22Rv1 (cell line): ENCODE data around the gene HOXB2.
A peak's percentile ranks its signal among the peaks of the same experiment; 100 is the strongest.

Experiments used
- H3K27ac ChIP-seq: fragments of 450-650 bp; 2 replicates; pipeline ENCODE4 v1.5.1; 2017
- CTCF ChIP-seq: fragments of 450-650 bp; IDR thresholded peaks from 2 replicates; pipeline ENCODE4 v1.5.1; 2017; ENCODE audit warnings: mild to moderate bottlenecking
- ZFX ChIP-seq: fragments of 450-650 bp; IDR thresholded peaks from 2 replicates; pipeline ENCODE4 v1.6.1; 2017; ENCODE audit warnings: antibody characterized with exemption, borderline replicate concordance

Gene HOXB2

GRCh38 chr17:48590607-48591161, 45.8 kb upstream of the HOXB2 start:
- TF ChIP-seq CTCF (no peak), ZFX (no peak)
- no peak overlapping the region for H3K27ac ChIP-seq

GRCh38 chr17:48589831-48590606, 45.1 kb upstream of the HOXB2 start, which contains the start of gene HOXB3:
Gene HOXB3, minus strand, starts transcription at chr17:48590241. Its CDS starts 37,767 bp downstream, at chr17:48552474.
- no peak for TF ChIP-seq ZFX
- TF ChIP-seq CTCF = no peak
- 0 out of 2 replicates have a peak within 1 kb of the TSS, but pooled peaks have one; percentile 35 for H3K27ac ChIP-seq

- 0 out of 2 replicates have a peak overlapping the region, but pooled peaks have one; percentile 35 for H3K27ac ChIP-seq
Observed at GRCh38 chr17:48589060-48589830, 44.3 kb upstream of the HOXB2 start.

GRCh38 chr17:48588528-48588927, 43.6 kb upstream of the HOXB2 start:
- TF ChIP-seq ZFX = no peak
- no peak for TF ChIP-seq CTCF
- H3K27ac ChIP-seq = peak overlapping the region; percentile 35; the same call in 1 of the 2 replicates

More at GRCh38 chr17:48589060-48589830, 44.3 kb upstream of the HOXB2 start:
- TF ChIP-seq ZFX (no peak), CTCF (no peak)

- TF ChIP-seq CTCF = no peak
- TF ChIP-seq ZFX = no peak
- peak overlapping the region; percentile 35 for H3K27ac ChIP-seq
Observed at GRCh38 chr17:48588074-48588415, 43.1 kb upstream of the HOXB2 start.

GRCh38 chr17:48587276-48588073, 42.6 kb upstream of the HOXB2 start:
- peak overlapping the region; percentile 35 for H3K27ac ChIP-seq
- TF ChIP-seq ZFX = no peak
